ENCODE data around the gene C11orf21.

Gene C11orf21

DNA sequence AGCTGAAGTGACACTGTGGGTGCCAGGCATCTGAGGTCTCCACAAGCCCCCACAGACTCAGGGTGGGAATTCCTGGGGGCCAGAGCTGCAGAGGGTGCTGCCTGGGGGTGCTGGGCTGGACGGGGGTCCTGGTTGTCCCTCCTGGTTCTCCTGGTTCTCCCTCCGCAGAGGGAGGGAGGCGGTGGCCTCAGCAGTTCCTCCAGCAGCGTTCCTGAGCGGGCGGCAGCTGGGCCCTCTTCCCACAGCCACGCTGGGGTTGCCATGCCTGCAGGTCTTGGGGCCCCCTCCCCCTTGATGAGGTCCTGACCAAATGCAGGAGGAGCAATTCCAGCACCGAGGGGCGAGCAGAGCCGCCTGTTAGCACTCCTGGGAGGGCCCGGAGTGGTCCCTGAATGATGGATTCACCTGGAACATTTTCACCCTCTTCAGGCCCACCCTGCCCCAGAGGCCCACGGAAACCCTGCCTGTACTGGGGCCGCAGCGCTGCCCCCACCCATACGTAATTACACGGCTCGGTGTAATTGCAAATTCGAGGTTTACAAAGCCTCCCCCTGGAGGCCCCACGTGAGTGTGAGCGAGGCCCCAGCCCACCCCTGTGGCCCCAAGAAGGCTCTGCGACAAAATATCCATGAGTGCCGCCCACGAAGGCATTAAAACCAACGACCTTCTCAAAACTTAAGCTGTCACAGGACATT, 635 bp downstream of the C11orf21 start:
- no peak overlapping the region for H3K27ac ChIP-seq
- TF ChIP-seq, protein P1, sequence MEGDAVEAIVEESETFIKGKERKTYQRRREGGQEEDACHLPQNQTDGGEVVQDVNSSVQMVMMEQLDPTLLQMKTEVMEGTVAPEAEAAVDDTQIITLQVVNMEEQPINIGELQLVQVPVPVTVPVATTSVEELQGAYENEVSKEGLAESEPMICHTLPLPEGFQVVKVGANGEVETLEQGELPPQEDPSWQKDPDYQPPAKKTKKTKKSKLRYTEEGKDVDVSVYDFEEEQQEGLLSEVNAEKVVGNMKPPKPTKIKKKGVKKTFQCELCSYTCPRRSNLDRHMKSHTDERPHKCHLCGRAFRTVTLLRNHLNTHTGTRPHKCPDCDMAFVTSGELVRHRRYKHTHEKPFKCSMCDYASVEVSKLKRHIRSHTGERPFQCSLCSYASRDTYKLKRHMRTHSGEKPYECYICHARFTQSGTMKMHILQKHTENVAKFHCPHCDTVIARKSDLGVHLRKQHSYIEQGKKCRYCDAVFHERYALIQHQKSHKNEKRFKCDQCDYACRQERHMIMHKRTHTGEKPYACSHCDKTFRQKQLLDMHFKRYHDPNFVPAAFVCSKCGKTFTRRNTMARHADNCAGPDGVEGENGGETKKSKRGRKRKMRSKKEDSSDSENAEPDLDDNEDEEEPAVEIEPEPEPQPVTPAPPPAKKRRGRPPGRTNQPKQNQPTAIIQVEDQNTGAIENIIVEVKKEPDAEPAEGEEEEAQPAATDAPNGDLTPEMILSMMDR (conservative IDR thresholded peaks at IDR 0.05) = no peak

DNA sequence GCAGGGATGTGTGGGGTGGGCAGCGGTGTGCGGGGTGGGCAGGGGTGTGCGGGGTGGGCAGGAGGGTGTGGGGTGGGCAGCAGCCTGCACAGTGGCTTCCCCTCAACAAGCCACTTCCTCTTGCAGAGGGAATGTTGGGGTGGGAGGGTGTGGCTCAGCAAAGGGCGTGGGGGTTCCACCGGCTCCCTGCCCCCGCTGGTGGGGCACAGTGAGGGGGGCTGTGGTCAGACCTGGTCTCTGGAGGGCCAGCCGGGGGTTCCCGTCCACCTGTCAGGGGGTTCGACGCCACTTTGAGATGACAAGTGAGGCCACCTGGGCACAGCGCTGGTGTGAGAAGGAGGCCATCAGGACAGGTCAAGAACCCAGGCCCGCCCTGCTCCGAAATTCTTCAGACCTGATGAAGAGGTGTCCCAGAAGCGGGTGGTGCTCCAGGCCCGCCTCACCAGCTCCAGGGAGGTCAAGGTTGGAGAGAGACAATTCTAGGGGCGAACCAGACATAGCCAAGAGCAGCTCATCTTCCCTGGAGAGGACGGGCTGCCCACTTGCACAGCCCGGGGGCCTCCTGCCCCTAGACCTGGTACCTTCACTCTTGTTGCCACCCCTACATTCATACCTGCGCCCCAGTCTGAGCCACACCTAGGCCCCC, 1.3 kb downstream of the C11orf21 start:
- H3K27ac ChIP-seq = no peak overlapping the region
- TF ChIP-seq, protein P1 (conservative IDR thresholded peaks at IDR 0.05) = no peak

DNA sequence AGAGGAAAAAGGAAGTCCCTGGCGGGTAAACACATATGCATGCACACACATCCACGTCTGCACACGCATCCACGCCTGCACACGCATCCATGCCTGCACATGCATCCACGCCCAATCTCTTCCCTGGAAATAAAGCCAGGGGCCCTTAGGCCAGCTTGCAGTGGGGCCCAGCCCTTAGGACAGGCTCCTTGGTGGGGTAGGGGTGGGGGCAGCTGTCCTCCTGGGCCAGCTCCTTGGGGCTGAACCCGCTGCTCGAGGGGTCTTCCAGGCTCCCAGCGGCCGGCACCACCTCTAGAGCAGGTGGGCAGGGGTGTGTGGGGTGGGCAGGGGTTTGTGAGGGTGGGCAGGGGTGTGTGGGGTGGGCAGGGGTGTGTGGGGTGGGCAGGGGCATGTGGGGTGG, 1.9 kb downstream of the C11orf21 start:
- TF ChIP-seq, protein P1 (conservative IDR thresholded peaks at IDR 0.05) = no peak
- no peak overlapping the region for H3K27ac ChIP-seq

DNA sequence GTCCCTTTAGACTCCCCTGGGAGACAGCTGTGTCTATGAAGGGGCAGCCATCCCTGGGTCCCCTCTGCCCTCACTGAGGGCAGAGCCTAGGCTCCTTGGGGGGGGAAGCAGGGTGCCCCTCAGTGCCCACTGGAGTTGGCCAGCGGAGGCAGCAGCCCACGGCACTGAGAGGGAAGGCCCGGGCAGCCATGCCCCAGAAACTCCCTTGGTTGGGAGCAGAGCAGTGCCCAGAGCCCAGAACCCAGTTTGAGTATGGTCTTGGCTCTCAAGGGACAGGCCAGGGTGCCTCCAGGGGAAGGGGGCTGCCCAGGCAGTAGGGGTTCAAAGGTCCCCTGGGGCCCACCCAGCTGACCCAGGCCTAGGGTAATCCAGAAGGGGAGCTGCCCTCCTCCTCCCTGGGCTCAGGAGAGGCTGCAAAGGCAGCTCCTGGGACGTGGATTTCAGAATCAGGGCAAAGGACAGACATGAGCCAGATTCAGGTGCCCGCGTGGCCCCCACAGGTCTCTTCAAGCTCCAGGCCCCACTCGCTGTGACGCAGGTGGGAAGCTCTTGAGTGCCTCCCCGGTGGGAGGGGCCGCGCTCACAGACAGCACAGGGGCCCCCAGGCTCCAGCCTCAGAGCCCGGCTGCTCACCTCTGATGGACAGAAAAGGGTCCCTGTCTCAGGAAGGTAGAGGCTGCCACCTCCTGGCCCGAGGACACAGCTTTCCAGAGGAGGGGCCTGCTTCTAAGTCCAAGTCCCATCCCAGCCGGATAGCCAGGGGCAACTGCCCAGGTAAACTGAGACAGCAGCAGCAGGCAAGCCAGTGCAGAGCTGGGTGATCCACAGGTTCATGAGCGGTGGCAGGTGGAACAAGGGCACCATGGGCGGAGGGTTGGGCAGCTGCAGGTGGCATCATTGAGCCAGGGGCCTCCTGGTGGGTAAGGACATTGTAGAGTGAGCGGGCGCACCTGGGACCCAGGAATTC, 2.6 kb downstream of the C11orf21 start:
- TF ChIP-seq, protein P1 (conservative IDR thresholded peaks at IDR 0.05) = peak; percentile 82
- H3K27ac ChIP-seq = no peak overlapping the region

DNA sequence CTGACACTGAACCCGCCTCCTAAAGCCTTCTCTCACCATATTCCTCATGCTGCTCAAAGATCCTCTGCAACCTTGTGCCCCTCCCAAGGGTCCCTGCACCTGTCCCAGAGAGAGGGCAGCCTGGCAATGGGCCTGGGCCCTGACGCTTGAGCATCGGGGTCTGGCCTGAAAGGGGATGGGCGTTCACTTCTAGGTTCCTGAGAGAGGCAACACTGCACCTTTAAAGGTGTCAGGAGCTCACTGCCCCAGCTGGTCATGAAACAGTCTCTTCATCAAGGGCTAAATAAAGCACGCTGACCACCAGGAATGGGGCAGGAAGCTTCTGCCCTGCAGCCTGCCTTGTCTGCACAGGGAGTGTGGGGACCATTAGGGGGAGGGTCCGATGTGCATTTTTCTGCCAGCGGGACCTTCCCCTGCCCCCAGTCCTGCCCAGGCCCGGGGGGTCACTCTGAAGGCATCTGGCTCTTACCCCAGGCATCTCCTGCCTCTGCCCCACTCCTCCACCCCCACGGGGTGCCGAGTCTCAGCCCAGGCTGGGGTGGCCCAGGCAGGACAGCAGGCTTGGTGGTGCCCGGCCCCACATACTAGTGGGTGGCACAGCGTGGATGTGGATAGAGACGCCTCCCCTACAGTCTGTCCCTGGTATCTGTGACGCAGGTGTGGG, 3.5 kb downstream of the C11orf21 start:
- TF ChIP-seq, protein P1 (conservative IDR thresholded peaks at IDR 0.05) = no peak
- H3K27ac ChIP-seq = no peak overlapping the region

DNA sequence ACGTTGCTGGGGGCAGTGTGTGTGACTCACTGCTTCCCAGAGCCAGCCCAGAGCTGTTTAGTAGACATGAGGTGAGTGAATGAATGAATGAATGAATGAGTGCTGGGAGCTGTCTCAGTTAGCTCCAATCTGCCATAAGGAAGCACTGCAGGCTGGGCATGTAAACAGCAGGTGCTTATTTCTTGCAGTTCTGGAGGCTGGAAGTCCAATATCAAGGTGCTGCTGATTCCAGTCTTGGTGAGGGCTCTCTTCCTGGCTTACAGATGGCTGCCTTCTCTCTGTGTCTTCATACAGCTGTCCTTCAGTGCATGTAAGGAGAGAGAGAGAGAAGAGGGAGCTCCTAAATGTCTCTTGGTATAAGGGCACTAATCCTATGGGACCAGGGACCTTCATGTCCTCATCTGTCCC, 4.1 kb downstream of the C11orf21 start:
- TF ChIP-seq, protein P1 (conservative IDR thresholded peaks at IDR 0.05) = no peak
- no peak overlapping the region for H3K27ac ChIP-seq
